CD4-positive, CD25-positive, alpha-beta regulatory T cell (primary cell): Measurements from ENCODE around the gene CDCA7L. TPM values are rescaled to one million over a fixed set of nuclear protein-coding genes. Genes with fewer than 3 reads are reported as not detected.
A peak's percentile ranks its signal among the peaks of the same experiment; 100 is the strongest.
"Not testable (repeated sequence)": the region's sequence is repeated elsewhere in the genome, so short reads cannot be mapped to it uniquely, and the experiment has no call there.

Experiments used
- ATAC-seq, 2 donors: fragments of 150-1000 bp; cut with Tn5 transposase; one replicate each; pipeline ENCODE4 v1.10.0; 2021; ENCODE audit warnings: low read depth in 2 of 2, moderate number of reproducible peaks in 2 of 2, moderate library complexity in 1 of 2
- DNase-seq, 3 donors: peaks; one replicate each; pipeline versions ENCODE4 v3.0.0 to v3.0.0-alpha.2; 2012 to 2022; ENCODE audit warnings: mixed read lengths in 1 of 3
- H3K27ac ChIP-seq: one replicate; pipeline ENCODE4 v1.7.0; 2013; ENCODE audit warnings: mild to moderate bottlenecking, low read length; ENCODE audit not compliant: insufficient read depth, poor library complexity, severe bottlenecking
- H3K27me3 ChIP-seq: one replicate; pipeline ENCODE4 v1.7.0; 2013; ENCODE audit warnings: low read length; ENCODE audit not compliant: control insufficient read depth, insufficient read depth
- H3K36me3 ChIP-seq: one replicate; pipeline ENCODE4 v1.7.0; 2013; ENCODE audit warnings: mild to moderate bottlenecking, low read length, moderate library complexity; ENCODE audit not compliant: control insufficient read depth, insufficient read depth
- H3K4me1 ChIP-seq: 2 replicates; pipeline ENCODE4 v1.7.0; 2013; ENCODE audit warnings: mild to moderate bottlenecking, low read length; ENCODE audit not compliant: insufficient read depth, control insufficient read depth, poor library complexity, severe bottlenecking
- H3K4me3 ChIP-seq: one replicate; pipeline ENCODE4 v1.7.0; 2013; ENCODE audit warnings: low read depth, mild to moderate bottlenecking, low read length, moderate library complexity
- H3K9me3 ChIP-seq, 2 experiments: 1 replicate in 1 of 2; 2 replicates in 1 of 2; pipeline ENCODE4 v1.7.0; 2013; ENCODE audit warnings: low read length in 2 of 2, mild to moderate bottlenecking in 1 of 2, moderate library complexity in 1 of 2; ENCODE audit not compliant: control insufficient read depth in 2 of 2
- H3K27ac Mint-ChIP-seq, 3 donors: one replicate each; pipeline ENCODE4 v1.8.0; 2020 to 2022; ENCODE audit warnings: mild to moderate bottlenecking in 3 of 3, mixed read lengths in 3 of 3, moderate library complexity in 2 of 3
- H3K27me3 Mint-ChIP-seq: one replicate; pipeline ENCODE4 v1.8.0; 2022; ENCODE audit warnings: mild to moderate bottlenecking, mixed read lengths
- H3K36me3 Mint-ChIP-seq: one replicate; pipeline ENCODE4 v1.8.0; 2020; ENCODE audit warnings: mixed read lengths
- H3K4me1 Mint-ChIP-seq, 4 donors: one replicate each; pipeline ENCODE4 v1.8.0; 2020 to 2022; ENCODE audit warnings: mixed read lengths in 4 of 4, mild to moderate bottlenecking in 1 of 4
- H3K4me3 Mint-ChIP-seq, 4 donors: one replicate each; pipeline ENCODE4 v1.8.0; 2020 to 2022; ENCODE audit warnings: mild to moderate bottlenecking in 4 of 4, mixed read lengths in 4 of 4, moderate library complexity in 3 of 4
- H3K9me3 Mint-ChIP-seq, 7 donors: one replicate each; pipeline ENCODE4 v1.8.0; 2020 to 2022; ENCODE audit warnings: mixed read lengths in 7 of 7, mild to moderate bottlenecking in 3 of 7, moderate library complexity in 2 of 7
- polyA plus RNA-seq, 4 donors: library from polyadenylated mRNA; unstranded; fragments of 300-500 nt; fragmentation: Illumina TruSeq; gene quantifications; one replicate each; pipeline ENCODE4 v1.2.3, GENCODE V29; 2021
- total RNA-seq: library from RNA; stranded (reverse); gene quantifications from one replicate; pipeline ENCODE4 v1.2.3, GENCODE V29; 2022

The CDCA7L gene
- total and polyA plus RNA-seq, 5 donors from 2014 or later = 8.3 to 33.1 (median 22.8) TPM

DNA sequence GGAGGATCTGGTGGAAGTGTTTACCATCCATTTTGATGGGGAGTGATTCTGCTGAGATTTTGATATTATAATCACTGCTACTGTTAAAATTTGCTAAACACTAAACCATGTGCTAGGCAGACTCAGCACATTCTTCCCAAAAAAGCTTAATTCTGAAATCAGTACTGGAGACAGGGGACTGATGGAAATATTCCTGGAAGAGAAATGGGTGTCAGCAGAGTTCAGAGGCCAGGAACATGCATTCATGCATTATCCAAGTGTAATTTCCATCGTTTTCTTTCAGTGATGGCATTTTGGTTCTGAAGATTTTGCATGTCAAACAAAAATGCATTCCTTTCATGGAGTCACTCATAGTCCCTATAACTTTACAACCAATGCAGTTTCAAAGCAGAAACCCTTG lies 79.0 kb downstream of the CDCA7L start:
- Histone ChIP-seq H3K27me3 (no peaks in the 10 kb centered on the region), H3K27ac (no peak overlapping the region), H3K4me1 (no peaks in the 10 kb centered on the region), H3K9me3 (no peaks in the 10 kb centered on the region), H3K4me3 (no peak overlapping the region), H3K36me3 (no peaks in the 10 kb centered on the region)
- no peak for ATAC-seq
- H3K36me3 Mint-ChIP-seq = no peaks in the 10 kb centered on the region
- H3K4me3 Mint-ChIP-seq = no peak overlapping the region
- peaks cover 0 to 2% (median 0%) of the 10 kb centered on the region in 7 donors for H3K9me3 Mint-ChIP-seq
- no peaks in the 10 kb centered on the region for H3K27me3 Mint-ChIP-seq
- peaks cover 0 to 2% (median 0%) of the 10 kb centered on the region in 4 donors for H3K4me1 Mint-ChIP-seq
- no peak for DNase-seq
- H3K27ac Mint-ChIP-seq = no peak overlapping the region

DNA sequence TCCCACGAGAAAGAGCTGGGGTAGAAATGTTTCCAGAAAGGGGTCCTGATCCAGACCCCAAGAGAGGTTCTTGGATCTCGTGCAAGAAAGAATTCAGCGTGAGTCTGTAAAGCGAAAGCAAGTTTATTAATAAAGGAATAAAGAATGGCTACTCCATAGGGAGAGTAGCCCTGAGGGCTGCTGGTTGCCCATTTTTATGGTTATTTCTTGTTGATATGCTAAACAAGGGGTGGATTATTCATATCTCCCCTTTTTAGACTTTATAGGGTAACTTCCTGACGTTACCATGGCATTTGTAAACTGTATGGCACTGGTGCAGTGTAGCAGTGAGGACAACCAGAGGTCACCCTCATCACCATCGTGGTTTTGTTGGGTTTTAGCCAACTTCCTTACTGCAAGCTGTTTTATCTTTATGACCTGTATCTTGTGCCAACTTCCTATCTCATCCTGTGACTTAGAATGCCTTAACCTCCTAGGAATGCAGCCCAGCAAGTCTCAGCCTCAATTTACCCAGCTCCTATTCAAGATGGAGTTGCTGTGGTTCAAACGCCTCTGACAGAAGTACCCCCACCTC lies 80.0 kb downstream of the CDCA7L start:
- not testable (repeated sequence) for H3K4me3 Mint-ChIP-seq, H3K36me3 Mint-ChIP-seq, H3K4me1 ChIP-seq, H3K9me3 ChIP-seq, H3K27ac Mint-ChIP-seq, H3K27me3 ChIP-seq, H3K27ac ChIP-seq, ATAC-seq, DNase-seq, H3K4me1 Mint-ChIP-seq, H3K9me3 Mint-ChIP-seq, H3K4me3 ChIP-seq, H3K27me3 Mint-ChIP-seq, H3K36me3 ChIP-seq

- H3K36me3 ChIP-seq = no peaks in the 10 kb centered on the region
- peak overlapping the region; percentile 76 to 95 (median 90) for H3K27ac Mint-ChIP-seq
- H3K9me3 ChIP-seq = no peaks in the 10 kb centered on the region
- ATAC-seq (peak in 1 of 2 donors; percentile 43), DNase-seq (peak in 2 of 3 donors; percentile 6 to 46)
- H3K27me3 Mint-ChIP-seq = peaks cover 10% of the 10 kb centered on the region
- no peaks in the 10 kb centered on the region for H3K36me3 Mint-ChIP-seq
- H3K9me3 Mint-ChIP-seq = peaks cover 0 to 3% (median 0%) of the 10 kb centered on the region in 7 donors
- H3K27me3 ChIP-seq = no peaks in the 10 kb centered on the region
- no peaks in the 10 kb centered on the region for H3K4me1 ChIP-seq
- H3K4me1 Mint-ChIP-seq = peaks cover 4 to 31% (median 7%) of the 10 kb centered on the region in 4 donors
- no peak overlapping the region for H3K27ac ChIP-seq
- peak overlapping the region; percentile 56 for H3K4me3 ChIP-seq
- peak overlapping the region in 3 of 4 donors; percentile 9 to 78 (median 76) for H3K4me3 Mint-ChIP-seq
Measured at GRCh38 chr7:21851559-21851967, 94.1 kb downstream of the CDCA7L start.
